ENCODE results near the gene PHC1. TPM values are rescaled to one million over a fixed set of nuclear protein-coding genes. Genes with fewer than 3 reads are reported as not detected.
"Not testable (repeated sequence)": the region's sequence is repeated elsewhere in the genome, so short reads cannot be mapped to it uniquely, and the experiment has no call there.

PHC1 gene
- total RNA-seq, 3 donors from 2014 or later = 10.3 to 15.5 (median 12.1) TPM

DNA sequence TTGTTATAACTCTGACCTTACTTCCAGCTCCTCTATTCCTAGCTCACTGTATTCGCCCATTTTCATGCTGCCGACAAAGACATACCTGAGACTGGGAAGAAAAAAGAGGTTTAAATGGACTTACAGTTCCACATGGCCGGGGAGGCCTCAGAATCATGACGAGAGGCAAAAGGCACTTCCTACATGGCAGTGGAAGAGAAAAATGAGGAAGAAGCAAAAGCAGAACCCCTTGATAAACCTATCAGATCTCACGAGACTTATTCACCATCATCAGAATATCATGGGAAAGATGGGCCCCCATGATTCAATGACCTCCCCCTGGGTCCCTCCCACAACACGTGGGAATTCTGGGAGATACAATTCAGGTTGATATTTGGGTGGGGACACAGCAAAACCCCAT, 14.5 kb upstream of the PHC1 start:
- ATAC-seq (no peak), DNase-seq (no peak)
- H3K36me3 Mint-ChIP-seq (ENCODE audit: insufficient read depth) = no peaks in the 10 kb centered on the region
- H3K27me3 Mint-ChIP-seq (ENCODE audit: low read depth) = no peaks in the 10 kb centered on the region
- H3K4me1 Mint-ChIP-seq (ENCODE audit: low read depth) = no peaks in the 10 kb centered on the region
- H3K4me3 Mint-ChIP-seq = no peak overlapping the region
- no peaks in the 10 kb centered on the region for H3K9me3 Mint-ChIP-seq

DNA sequence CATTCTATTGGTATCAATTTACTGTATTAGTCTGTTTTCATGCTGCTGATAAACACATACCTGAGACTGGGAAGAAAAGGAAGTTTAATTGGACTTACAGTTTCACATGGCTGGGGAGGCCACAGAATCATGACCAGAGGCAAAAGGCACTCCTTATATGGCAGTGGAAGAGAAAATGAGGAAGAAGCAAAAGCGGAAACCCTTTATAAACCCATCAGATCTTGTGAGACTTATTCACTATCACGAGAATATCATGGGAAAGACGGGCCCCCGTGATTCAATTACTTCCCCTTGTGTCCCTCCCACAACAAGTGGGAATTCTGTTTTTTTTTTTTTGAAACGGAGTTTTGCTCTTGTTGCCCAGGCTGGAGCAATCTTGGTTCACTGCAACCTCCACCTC, 11.6 kb upstream of the PHC1 start:
- not testable (repeated sequence) for ATAC-seq; H3K4me1 Mint-ChIP-seq (ENCODE audit: low read depth); DNase-seq; H3K27me3 Mint-ChIP-seq (ENCODE audit: low read depth); H3K36me3 Mint-ChIP-seq (ENCODE audit: insufficient read depth); H3K4me3 Mint-ChIP-seq; H3K9me3 Mint-ChIP-seq

DNA sequence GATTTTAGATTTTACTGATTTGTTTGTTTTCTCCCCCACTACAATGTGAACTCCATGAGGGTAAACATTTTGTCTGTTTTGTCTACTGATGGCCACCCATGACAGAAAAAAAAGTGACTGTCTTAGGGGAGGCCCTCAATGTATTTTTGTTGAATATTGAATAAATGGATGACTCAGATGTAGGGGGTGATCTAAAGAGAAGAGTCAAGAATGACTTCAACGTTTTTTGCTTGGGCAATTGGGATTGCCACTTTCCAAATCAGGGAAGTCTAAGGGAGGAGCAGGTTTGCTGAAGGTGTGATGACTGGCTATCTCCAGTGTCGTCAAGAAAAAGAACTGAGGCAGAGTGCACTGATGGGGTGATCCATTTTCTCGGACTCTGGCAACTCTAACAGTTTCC, 10.7 kb upstream of the PHC1 start:
- Mint-ChIP-seq H3K27me3 (ENCODE audit: low read depth) (peaks cover 3% of the 10 kb centered on the region), H3K4me1 (ENCODE audit: low read depth) (no peaks in the 10 kb centered on the region), H3K4me3 (no peak overlapping the region), H3K36me3 (ENCODE audit: insufficient read depth) (no peaks in the 10 kb centered on the region), H3K9me3 (no peaks in the 10 kb centered on the region)
- ATAC-seq (no peak), DNase-seq (no peak)

DNA sequence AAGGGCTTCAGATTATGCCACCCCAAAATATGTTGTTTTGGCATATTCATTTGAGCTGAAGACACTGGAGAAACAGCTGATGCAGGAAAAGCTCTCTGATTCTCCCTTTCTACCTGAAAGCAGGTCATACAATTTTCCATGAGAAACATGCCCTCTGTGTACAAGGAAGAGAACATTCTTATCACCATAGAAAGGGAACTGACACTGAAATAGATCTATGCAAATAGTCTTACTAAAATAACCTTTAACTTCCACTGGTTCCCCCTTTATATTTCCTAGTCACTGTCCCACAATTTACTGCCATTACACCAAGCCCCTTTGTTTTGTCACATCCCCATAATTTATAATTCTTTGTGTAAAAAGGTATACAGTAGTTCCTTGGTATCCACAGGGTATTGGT, 9.6 kb upstream of the PHC1 start:
- H3K4me3 Mint-ChIP-seq = no peak overlapping the region

DNA sequence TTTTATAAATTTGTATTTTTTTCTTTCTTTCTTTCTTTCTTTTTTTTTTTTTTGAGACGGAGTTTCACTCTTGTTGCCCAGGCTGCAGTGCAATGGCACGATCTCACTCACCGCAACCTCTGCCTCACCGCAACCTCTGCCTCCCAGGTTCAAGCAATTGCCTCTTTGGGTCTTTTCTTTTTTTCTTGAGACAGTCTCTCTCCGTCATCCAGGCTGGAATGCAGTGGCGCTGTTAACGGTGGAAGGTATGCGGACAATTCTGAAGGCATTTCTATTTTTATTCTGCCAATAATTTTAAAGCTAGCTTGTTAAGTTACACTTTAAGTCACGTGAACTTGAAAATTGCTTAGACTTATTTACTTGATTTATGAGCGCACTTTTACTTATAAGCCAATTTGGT, 8.8 kb upstream of the PHC1 start:
- no peak overlapping the region for H3K4me3 Mint-ChIP-seq
- no peaks in the 10 kb centered on the region for H3K9me3 Mint-ChIP-seq
- no peaks in the 10 kb centered on the region for H3K36me3 Mint-ChIP-seq (ENCODE audit: insufficient read depth)
- H3K27me3 Mint-ChIP-seq (ENCODE audit: low read depth) = peaks cover 3% of the 10 kb centered on the region
- no peak for ATAC-seq
- no peaks in the 10 kb centered on the region for H3K4me1 Mint-ChIP-seq (ENCODE audit: low read depth)
- no peak for DNase-seq

More for the DNA sequence above, 9.6 kb upstream of the PHC1 start:
- no peaks in the 10 kb centered on the region for H3K36me3 Mint-ChIP-seq (ENCODE audit: insufficient read depth)
- DNase-seq (no peak), ATAC-seq (no peak)
- no peaks in the 10 kb centered on the region for H3K9me3 Mint-ChIP-seq
- peaks cover 3% of the 10 kb centered on the region for H3K27me3 Mint-ChIP-seq (ENCODE audit: low read depth)
- H3K4me1 Mint-ChIP-seq (ENCODE audit: low read depth) = no peaks in the 10 kb centered on the region

DNA sequence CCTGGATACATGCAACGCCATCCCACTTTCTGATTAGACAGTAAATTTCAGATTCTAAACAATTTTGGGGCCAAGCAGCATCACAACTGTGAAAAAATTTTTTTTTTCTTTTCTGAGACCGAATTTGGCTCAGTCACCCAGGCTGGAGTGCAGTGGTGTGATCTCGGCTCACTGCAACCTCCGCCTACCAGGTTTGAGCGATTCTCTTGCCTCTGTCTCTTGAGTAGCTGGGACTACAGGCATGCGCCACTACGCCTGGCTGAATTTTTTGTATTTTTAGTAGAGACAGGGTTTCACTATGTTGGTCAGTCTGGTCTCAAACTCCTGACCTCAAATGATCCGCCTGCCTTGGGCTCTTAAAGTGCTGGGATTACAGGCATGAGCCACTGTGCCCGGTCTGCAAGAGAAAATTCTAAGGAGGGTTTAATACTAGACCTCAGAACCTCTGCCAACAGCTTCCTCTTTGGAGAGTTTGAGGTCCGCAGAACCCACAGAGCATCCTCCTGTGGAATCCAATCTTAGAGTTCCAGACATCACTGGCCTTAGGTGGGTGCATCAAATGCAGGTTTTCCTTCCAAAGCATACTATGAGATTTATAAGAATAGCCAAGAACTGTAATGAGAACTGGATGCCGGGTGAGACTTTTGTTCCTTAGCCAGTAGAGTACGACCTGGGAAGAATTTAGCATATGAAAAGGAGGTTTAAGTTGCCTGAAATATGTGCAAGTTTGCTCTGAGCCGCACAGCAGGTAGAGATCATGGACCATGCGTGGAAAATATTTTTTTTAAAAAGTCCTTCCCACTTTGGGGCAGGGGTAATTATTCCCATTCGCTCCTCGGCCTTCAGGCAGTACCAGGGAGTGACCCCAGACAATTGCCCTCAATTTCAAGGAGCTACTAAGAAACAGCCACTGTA, 7.8 kb upstream of the PHC1 start:
- Mint-ChIP-seq H3K27me3 (ENCODE audit: low read depth) (peaks cover 3% of the 10 kb centered on the region), H3K4me1 (ENCODE audit: low read depth) (no peaks in the 10 kb centered on the region), H3K4me3 (no peak overlapping the region), H3K36me3 (ENCODE audit: insufficient read depth) (no peaks in the 10 kb centered on the region), H3K9me3 (no peaks in the 10 kb centered on the region)
- ATAC-seq (no peak), DNase-seq (no peak)

- H3K27me3 Mint-ChIP-seq (ENCODE audit: low read depth) = peaks cover 3% of the 10 kb centered on the region
- no peaks in the 10 kb centered on the region for H3K9me3 Mint-ChIP-seq
- H3K36me3 Mint-ChIP-seq (ENCODE audit: insufficient read depth) = no peaks in the 10 kb centered on the region
- no peak overlapping the region for H3K4me3 Mint-ChIP-seq
- DNase-seq (no peak), ATAC-seq (no peak)
- no peaks in the 10 kb centered on the region for H3K4me1 Mint-ChIP-seq (ENCODE audit: low read depth)
These were observed 6.8 kb upstream of the PHC1 start for GRCh38 chr12:8907513-8907912.

DNA sequence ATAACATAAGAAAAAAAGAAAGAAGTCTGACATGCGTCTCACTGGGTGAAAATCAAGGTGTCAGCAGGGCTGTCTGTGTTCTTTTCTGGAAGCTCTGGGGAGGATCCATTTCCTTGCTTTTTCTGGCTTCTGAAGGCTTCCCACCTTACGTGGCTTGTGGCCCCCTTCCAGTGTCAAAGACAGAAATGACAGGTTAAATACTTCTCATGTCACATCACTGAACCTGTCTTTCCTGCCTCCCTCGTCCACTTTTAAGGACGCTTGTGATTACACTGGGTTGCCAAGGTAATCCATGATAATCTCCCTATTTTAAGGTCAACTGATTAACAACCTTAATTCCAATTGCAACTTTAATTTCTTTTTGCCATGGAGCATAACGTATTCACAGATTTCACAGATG, 4.6 kb upstream of the PHC1 start:
- no peak for ATAC-seq

DNA sequence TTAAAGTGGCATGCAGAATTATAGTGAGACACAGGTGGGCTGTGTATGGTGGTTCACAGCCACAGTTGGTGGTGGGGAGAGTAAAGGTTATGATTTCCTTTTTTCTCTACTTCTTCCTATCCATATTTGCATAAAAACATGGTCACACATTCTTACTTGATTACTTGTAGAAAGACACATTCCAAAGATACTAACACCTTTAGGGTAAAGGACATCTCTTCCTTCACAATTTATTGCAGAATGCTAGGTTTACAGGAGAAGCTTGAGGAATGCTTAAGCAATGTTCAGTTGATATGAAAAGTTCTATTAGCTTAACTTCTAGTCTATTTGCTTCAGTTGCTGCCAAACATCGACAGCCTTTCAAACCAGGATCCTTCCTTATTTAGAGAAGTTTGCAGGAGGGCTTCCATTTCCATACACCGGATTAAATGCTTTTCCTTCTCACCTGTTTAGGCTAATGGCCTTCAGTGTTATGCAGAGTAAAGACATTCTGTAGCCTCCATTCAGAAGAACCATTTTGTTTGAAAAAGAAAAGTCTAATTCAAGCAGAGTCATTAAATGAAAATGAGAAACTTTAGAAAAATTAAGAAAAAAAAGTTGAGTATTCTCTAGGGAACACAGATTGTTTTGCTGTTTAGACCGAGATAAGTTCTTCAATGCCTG, 2.6 kb upstream of the PHC1 start:
- ATAC-seq = no peak
- Mint-ChIP-seq H3K9me3 (no peaks in the 10 kb centered on the region), H3K4me3 (no peak overlapping the region), H3K4me1 (ENCODE audit: low read depth) (peaks cover 15% of the 10 kb centered on the region), H3K27me3 (ENCODE audit: low read depth) (peaks cover under 1% of the 10 kb centered on the region), H3K36me3 (ENCODE audit: insufficient read depth) (no peaks in the 10 kb centered on the region)
- no peak for DNase-seq

More for the DNA sequence above, 4.6 kb upstream of the PHC1 start:
- H3K27me3 Mint-ChIP-seq (ENCODE audit: low read depth) = peaks cover 3% of the 10 kb centered on the region
- H3K36me3 Mint-ChIP-seq (ENCODE audit: insufficient read depth) = no peaks in the 10 kb centered on the region
- no peaks in the 10 kb centered on the region for H3K9me3 Mint-ChIP-seq
- peaks cover 15% of the 10 kb centered on the region for H3K4me1 Mint-ChIP-seq (ENCODE audit: low read depth)
- no peak overlapping the region for H3K4me3 Mint-ChIP-seq
- DNase-seq = no peak

- no peaks in the 10 kb centered on the region for H3K27me3 Mint-ChIP-seq (ENCODE audit: low read depth)
- peak overlapping the region; percentile 88 for H3K4me3 Mint-ChIP-seq
- H3K4me1 Mint-ChIP-seq (ENCODE audit: low read depth) = peaks cover 15% of the 10 kb centered on the region
- no peak for ATAC-seq
- no peaks in the 10 kb centered on the region for H3K9me3 Mint-ChIP-seq
- no peak for DNase-seq
- H3K36me3 Mint-ChIP-seq (ENCODE audit: insufficient read depth) = no peaks in the 10 kb centered on the region
These were observed 1.4 kb upstream of the PHC1 start for GRCh38 chr12:8912914-8913313.

GRCh38 chr12:8913702-8914032, 642 bp upstream of the PHC1 start:
- DNase-seq (no peak), ATAC-seq (no peak)
- H3K4me1 Mint-ChIP-seq (ENCODE audit: low read depth) = peaks cover 15% of the 10 kb centered on the region
- H3K36me3 Mint-ChIP-seq (ENCODE audit: insufficient read depth) = peaks cover under 1% of the 10 kb centered on the region
- H3K9me3 Mint-ChIP-seq = no peaks in the 10 kb centered on the region
- no peaks in the 10 kb centered on the region for H3K27me3 Mint-ChIP-seq (ENCODE audit: low read depth)
- H3K4me3 Mint-ChIP-seq = peak overlapping the region; percentile 88

- ATAC-seq = peak; percentile 89 to 94
- no peaks in the 10 kb centered on the region for H3K9me3 Mint-ChIP-seq
- DNase-seq = peak; percentile 41
- H3K4me1 Mint-ChIP-seq (ENCODE audit: low read depth) = peaks cover 15% of the 10 kb centered on the region
- no peaks in the 10 kb centered on the region for H3K27me3 Mint-ChIP-seq (ENCODE audit: low read depth)
- H3K4me3 Mint-ChIP-seq = no peak overlapping the region
- peaks cover 4% of the 10 kb centered on the region for H3K36me3 Mint-ChIP-seq (ENCODE audit: insufficient read depth)
These were observed 612 bp downstream of the PHC1 start for GRCh38 chr12:8914716-8915526.

DNA sequence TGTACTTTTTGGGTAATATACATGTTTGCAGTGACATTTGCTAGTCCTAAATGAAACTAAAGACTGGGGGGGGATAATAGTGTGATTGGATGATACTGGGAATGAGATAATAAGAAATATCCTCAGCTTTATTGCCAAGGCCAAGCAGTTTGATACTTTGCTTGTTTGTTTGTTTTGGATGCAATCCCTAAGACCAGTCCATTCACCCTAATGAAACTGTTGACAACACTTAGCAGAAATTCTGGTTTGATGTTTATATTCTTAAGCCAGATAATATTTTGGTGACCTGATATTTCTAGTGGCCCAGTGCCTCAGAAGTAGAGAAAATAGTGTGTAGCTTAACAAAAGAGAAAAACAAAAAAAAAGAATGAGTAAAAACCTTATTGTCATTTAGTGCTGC, 1.8 kb downstream of the PHC1 start:
- ATAC-seq (no peak), DNase-seq (no peak)
- Mint-ChIP-seq H3K36me3 (ENCODE audit: insufficient read depth) (peaks cover 8% of the 10 kb centered on the region), H3K4me1 (ENCODE audit: low read depth) (peaks cover 15% of the 10 kb centered on the region), H3K9me3 (no peaks in the 10 kb centered on the region), H3K27me3 (ENCODE audit: low read depth) (no peaks in the 10 kb centered on the region), H3K4me3 (no peak overlapping the region)

- Mint-ChIP-seq H3K4me1 (ENCODE audit: low read depth) (peaks cover 15% of the 10 kb centered on the region), H3K27me3 (ENCODE audit: low read depth) (no peaks in the 10 kb centered on the region), H3K9me3 (no peaks in the 10 kb centered on the region), H3K4me3 (no peak overlapping the region), H3K36me3 (ENCODE audit: insufficient read depth) (peaks cover 12% of the 10 kb centered on the region)
- no peak for ATAC-seq
- DNase-seq = no peak
These were observed 2.7 kb downstream of the PHC1 start for GRCh38 chr12:8917031-8917430.
